ENCODE results near the gene MAP2. TPM values are rescaled to one million over a fixed set of nuclear protein-coding genes. Genes with fewer than 3 reads are reported as not detected.

MAP2 gene
- total and polyA plus RNA-seq, 10 of the 15 experiments (the other 5 are each of a cell fraction or from before 2014, with no cell fraction given), result 0.01 TPM; not detected in 9

DNA sequence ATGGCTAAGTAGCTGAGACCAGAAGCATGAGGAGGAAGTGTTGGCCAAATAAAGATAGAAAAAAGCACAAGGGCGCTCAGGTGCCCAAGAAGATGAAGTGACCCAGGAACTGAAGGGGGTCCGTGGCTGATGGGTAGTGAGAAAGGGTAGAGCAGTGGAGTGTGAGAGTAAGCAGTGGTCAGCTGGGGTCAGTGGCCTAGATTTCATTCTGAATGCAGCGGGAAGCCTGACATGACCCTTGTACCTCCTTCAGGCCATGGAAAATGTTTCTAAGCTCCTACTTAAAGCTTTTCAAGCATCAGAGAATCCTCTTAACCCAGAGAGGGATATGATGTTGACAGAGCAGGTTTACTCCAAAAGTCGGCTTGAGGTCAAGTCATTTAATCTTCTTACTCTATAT, 258.8 kb downstream of the MAP2 start (continued):
- no peak for TF ChIP-seq ZZZ3 (IDR thresholded peaks at IDR 0.05; ENCODE audit: control insufficient read depth, insufficient read length, low read depth)

DNA sequence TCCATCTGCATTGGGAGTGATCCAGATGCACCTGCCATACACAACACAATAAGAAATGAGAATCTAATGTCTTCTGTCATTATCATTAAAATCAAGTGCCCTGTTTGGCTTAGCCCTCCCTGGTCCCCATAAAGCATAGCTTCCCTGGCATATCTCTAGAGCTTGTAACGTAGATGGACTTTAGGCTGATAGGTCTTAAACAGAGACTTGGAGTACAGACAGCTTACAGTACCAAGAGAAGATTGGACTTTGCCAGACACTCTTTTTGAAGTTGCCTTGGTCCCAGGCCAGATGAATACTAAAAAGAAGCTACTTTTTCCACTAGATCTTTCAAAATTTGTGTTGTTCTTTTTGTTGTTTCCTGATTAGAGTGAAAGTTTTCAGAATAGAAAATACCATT, 261.5 kb downstream of the MAP2 start:
- DNase-seq (ENCODE audit: low read depth, low spot score), result no peak
- no peak overlapping the region for H3K9ac ChIP-seq (ENCODE audit: control insufficient read depth, insufficient read depth, low read length)
- BruUV-seq (replicated peaks), result no TSS peak
- H3K9me3 ChIP-seq (replicated peaks; ENCODE audit: control insufficient read depth, insufficient read depth, low read length), result no peaks in the 10 kb centered on the region
- H2AFZ ChIP-seq (ENCODE audit: control insufficient read depth, low read depth, low read length), result no peak overlapping the region
- no peaks in the 10 kb centered on the region; a peak in 1 of 4 replicates for H3K27me3 ChIP-seq (replicated peaks in 1 of 2; ENCODE audit: control insufficient read depth in 2 of 2, insufficient read depth in 2 of 2, low read length in 1 of 2)
- ChIA-PET SMC1A (ENCODE audit: uncharacterized antibody, unreplicated experiment) (no interaction called here), POLR2A (no interaction called here), RAD21 (ENCODE audit: unreplicated experiment) (no interaction called here), CTCF (no interaction called here)
- TF ChIP-seq TBL1XR1 (IDR thresholded peaks at IDR 0.05; ENCODE audit: low read depth, low read length) (no peak), STAT1 (conservative IDR thresholded peaks at IDR 0.05) (no peak), GABPA (IDR thresholded peaks at IDR 0.05; ENCODE audit: low read depth) (no peak), RFX5 (IDR thresholded peaks at IDR 0.05; ENCODE audit: low read depth, low read length) (no peak), MTA3 (IDR thresholded peaks at IDR 0.05; ENCODE audit: borderline replicate concordance, low read length) (no peak), DPF2 (IDR thresholded peaks at IDR 0.05) (no peak), CHD1 (IDR thresholded peaks at IDR 0.05; ENCODE audit: low read depth, low read length) (no peak), SUPT20H (IDR thresholded peaks at IDR 0.05; ENCODE audit: borderline replicate concordance, control insufficient read depth, low read depth, low read length) (no peak), GATAD2B (conservative IDR thresholded peaks at IDR 0.05; ENCODE audit: low read depth) (no peak), WRNIP1 (IDR thresholded peaks at IDR 0.05; ENCODE audit: borderline replicate concordance, low read depth, low read length) (no peak), SIN3A (IDR thresholded peaks at IDR 0.05; ENCODE audit: low read depth, low read length) (no peak), ZZZ3 (IDR thresholded peaks at IDR 0.05; ENCODE audit: control insufficient read depth, insufficient read length, low read depth) (no peak), POU2F2 (IDR thresholded peaks at IDR 0.05; ENCODE audit: borderline replicate concordance, low read depth, low read length) (no peak), YBX1 (IDR thresholded peaks at IDR 0.05) (no peak), SMARCA5 (IDR thresholded peaks at IDR 0.05) (no peak), PAX5 (IDR thresholded peaks at IDR 0.05; ENCODE audit: borderline replicate concordance, low read depth, low read length) (no peak)
- TF ChIP-seq, protein P1, sequence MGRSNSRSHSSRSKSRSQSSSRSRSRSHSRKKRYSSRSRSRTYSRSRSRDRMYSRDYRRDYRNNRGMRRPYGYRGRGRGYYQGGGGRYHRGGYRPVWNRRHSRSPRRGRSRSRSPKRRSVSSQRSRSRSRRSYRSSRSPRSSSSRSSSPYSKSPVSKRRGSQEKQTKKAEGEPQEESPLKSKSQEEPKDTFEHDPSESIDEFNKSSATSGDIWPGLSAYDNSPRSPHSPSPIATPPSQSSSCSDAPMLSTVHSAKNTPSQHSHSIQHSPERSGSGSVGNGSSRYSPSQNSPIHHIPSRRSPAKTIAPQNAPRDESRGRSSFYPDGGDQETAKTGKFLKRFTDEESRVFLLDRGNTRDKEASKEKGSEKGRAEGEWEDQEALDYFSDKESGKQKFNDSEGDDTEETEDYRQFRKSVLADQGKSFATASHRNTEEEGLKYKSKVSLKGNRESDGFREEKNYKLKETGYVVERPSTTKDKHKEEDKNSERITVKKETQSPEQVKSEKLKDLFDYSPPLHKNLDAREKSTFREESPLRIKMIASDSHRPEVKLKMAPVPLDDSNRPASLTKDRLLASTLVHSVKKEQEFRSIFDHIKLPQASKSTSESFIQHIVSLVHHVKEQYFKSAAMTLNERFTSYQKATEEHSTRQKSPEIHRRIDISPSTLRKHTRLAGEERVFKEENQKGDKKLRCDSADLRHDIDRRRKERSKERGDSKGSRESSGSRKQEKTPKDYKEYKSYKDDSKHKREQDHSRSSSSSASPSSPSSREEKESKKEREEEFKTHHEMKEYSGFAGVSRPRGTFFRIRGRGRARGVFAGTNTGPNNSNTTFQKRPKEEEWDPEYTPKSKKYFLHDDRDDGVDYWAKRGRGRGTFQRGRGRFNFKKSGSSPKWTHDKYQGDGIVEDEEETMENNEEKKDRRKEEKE (IDR thresholded peaks at IDR 0.05), result no peak
- TF ChIP-seq, protein P2, sequence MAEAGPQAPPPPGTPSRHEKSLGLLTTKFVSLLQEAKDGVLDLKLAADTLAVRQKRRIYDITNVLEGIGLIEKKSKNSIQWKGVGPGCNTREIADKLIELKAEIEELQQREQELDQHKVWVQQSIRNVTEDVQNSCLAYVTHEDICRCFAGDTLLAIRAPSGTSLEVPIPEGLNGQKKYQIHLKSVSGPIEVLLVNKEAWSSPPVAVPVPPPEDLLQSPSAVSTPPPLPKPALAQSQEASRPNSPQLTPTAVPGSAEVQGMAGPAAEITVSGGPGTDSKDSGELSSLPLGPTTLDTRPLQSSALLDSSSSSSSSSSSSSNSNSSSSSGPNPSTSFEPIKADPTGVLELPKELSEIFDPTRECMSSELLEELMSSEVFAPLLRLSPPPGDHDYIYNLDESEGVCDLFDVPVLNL (IDR thresholded peaks at IDR 0.05; ENCODE audit: low read depth, low read length), result no peak
- TF ChIP-seq, protein P3, sequence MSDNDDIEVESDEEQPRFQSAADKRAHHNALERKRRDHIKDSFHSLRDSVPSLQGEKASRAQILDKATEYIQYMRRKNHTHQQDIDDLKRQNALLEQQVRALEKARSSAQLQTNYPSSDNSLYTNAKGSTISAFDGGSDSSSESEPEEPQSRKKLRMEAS (IDR thresholded peaks at IDR 0.05; ENCODE audit: low read depth, low read length), result no peak
- intact Hi-C loops (cut with micrococcal nuclease; ENCODE audit: unreplicated experiment), result no loop called here
- no peak overlapping the region for H3K27ac ChIP-seq (ENCODE audit: control insufficient read depth, insufficient read depth)
- no peak overlapping the region for H3K4me2 ChIP-seq (ENCODE audit: control insufficient read depth, insufficient read depth)
- H3K36me3 ChIP-seq (ENCODE audit: control insufficient read depth in 2 of 2, insufficient read depth in 2 of 2, low read length in 1 of 2), result no peaks in the 10 kb centered on the region
- no peaks in the 10 kb centered on the region for H3K79me2 ChIP-seq (ENCODE audit: control insufficient read depth, insufficient read depth, low read length)
- H3K4me3 ChIP-seq, result no peak overlapping the region
- H3K4me1 ChIP-seq (ENCODE audit: control insufficient read depth, insufficient read depth, low read length), result no peaks in the 10 kb centered on the region
- WGBS (ENCODE audit: insufficient coverage, insufficient replicate concordance, low lambda C conversion rate, missing lambda C conversion rate), result 25% methylated on average over 1 of the region's 1 CpG
- FAIRE-seq, result no peak
- in situ Hi-C loops (cut with MboI), result no loop called here
- H4K20me1 ChIP-seq (ENCODE audit: control insufficient read depth, insufficient read depth), result no peaks in the 10 kb centered on the region
- ATAC-seq, result no peak

Data from GM12878 (cell line).